Raji (cell line): Measurements from ENCODE around the gene EEF1E1.

Experiments used
- POLR2A ChIP-seq: IDR thresholded peaks from 2 replicates; pipeline ENCODE4 v1.6.1; 2011; ENCODE audit warnings: low read depth, low read length, control low read depth; ENCODE audit not compliant: insufficient read depth

EEF1E1 gene

DNA sequence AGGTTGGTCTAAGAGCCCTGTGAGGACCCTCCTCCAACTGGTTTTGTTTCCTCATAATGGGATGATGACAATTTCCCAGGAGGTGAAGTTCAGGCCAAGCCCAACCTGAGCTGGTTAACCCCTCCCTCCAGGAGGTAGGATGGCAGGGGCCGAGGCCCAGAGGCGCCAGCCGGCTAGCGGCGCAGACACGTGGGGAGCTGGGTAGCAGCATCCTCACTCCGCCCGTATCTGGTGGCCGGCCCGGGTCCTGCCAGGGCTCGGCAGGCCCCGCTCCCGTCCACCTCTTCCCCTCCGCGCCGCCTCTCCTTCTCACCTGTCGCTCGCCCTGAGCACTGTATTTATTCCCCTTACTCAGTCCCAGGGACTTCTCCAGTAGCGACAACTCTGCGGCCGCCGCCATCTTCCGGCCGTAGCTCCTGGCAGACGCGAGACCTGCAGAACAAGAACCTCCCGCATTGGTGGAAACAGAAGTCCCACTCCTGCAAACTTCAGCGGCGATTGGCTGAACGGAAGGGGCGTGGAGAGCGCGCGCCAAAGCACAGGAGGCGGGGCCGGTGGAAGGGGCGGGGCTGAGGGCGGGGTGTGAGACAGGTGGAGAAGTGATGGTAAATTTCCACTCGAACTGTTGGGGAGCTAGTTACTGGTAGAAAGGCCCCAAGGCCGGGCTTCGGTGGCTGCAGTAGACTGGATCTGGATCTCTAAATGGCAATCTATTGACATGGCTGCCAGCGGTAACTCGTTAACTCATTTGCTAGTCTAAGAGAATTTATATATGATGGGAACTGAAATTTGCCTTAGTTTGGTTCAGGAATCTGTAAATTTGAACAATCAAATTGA, at the start of gene EEF1E1:
EEF1E1 (minus strand) TSS at position 427 of the 837 bp plus-strand sequence; CDS start at position 400, 27 bp downstream.
- TF ChIP-seq POLR2A: peak; percentile 84

DNA sequence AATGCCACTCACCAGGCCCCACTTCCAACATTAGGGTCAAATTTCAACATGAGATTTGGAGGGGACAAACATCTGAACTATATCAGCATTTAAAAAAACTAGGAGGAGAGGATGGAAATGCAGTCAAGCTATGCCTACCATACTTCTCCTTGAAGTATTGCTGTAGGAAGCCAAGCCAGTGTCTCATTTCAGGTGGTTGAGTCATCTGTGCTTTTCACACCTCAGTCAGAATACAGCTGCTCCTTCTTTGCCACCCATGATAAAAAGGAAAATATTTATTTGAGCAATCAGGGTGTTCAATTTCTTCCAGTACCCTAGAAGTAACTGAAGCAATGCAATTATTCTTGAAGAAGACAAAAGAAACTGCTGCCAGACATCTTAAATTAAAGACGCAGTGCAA, 47.0 kb upstream of the EEF1E1 start:
- TF ChIP-seq POLR2A: no peak

DNA sequence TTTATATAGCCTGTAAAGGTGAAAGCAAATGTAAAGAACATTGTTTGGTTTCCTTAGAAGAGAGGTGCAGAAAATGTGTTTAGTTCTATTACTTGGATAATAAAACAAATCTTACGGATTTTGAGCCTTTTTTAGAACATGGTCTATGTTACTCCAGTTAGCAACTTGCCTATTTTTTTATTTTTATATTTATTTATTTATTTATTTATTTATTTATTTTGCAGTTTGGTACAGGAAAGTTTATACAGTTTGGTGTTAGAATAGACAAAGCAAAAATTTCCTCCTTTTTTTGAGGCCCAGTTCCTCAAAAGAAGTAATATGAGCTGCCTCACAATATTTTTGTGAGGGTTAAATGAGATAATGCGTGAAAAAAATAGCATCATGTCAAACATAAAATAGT, 41.6 kb upstream of the EEF1E1 start:
- TF ChIP-seq POLR2A: no peak

DNA sequence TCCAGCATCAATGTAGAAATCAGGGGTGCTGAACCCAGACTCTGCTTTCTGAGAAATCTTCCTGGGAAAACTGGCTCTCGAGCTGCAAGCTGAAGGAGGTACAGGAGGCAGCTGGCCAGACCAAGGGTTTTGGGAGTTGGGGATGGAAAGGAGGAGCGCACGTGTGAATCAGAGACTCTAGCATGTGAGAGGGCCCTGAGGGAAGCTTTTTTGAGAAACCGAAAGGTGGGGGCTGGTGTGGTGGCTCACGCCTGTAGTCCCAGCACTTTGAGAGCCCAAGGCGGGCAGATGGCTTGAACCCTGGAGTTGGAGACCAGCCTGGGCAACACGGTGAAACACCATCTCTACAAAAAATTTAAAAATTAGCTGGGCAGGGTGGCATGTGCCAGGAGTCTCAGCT, 37.1 kb upstream of the EEF1E1 start:
- no peak for TF ChIP-seq POLR2A

DNA sequence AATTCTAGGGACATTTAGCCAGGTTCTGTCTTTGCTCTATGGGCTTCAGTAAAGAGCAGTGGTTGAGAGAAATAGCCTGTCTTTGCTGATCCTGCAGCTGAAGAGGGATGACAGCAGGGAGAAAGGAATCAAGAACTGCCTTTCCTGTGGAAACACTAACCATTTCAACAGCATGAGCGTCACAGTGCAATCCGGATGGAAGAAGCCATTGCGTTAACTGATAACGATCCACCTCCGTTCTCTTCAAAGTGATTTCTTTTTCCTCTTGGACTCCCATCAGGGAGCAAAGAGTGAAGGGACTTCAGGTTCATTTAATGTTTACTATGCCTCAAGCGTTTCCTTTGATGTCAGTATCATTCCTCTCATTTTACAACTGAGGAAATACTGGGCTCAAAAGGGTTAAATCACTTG, 35.2 kb upstream of the EEF1E1 start:
- no peak for TF ChIP-seq POLR2A

DNA sequence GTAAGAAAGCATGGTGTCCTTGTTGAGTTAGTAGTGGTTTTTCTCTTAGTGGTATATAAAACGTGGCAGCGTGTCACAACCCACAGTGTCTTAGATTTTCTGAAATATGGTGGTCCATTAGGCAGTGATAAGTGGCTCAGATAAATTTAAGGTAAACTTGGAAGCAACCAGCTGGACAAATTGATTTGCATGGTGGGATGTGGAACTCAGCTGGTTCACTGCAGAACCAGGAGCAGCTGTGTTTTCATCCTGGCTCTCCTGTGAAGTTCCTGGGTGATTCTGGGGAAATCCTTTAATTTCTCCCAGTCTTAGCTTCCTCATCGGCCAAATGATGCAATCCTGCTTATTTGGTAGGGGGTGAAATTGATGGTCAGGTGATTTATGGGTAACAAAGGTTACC, 32.9 kb upstream of the EEF1E1 start:
- no peak for TF ChIP-seq POLR2A

DNA sequence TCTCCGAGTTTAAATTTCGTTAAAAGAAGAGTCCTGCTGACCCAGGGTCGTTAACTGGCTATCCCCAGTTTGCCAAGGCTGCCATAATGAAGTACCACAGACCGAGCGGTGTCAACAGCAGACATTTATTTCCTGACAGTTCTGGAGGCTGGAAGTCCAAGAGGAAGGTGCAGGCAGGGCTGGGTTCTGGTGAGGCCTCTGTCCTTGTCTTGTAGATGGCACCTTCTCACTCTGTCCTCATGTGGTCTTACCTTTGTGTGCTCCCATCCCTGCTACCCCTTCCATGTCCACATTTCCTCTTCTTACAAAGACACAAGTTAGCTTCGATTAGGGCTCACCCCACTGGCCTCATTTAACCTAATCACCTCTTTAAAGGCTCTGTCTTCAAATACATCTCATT, 29.8 kb upstream of the EEF1E1 start:
- no peak for TF ChIP-seq POLR2A

DNA sequence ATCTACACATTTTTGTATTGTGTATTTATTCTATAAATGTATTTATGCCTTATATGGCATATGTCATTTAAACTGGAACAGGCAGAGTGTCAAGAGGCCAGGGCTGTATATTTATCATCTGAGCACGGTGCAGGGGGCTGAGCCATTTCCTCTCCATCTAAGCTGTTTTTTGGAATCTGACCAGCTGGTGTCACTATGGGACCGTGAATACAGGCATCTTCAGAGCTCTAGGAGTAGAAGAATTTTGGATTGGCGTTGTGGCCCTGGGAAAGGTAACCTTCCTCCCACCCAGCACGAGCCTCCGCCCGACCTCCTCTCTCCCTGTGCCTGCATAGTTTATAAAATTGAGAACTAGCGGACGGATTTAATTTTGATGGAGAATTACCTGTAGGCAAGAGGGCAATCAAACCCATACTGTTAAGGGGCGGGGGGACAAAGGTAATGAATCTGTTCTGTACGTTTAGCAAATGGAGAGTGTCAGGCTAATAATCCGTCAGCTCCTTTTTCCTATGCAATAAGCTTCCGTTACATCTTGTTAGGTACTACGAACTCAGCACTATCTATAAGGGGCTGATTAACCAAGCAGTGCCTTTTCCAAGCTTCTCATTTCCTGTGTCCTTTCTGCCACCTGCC, 29.0 kb upstream of the EEF1E1 start:
- TF ChIP-seq POLR2A: no peak

DNA sequence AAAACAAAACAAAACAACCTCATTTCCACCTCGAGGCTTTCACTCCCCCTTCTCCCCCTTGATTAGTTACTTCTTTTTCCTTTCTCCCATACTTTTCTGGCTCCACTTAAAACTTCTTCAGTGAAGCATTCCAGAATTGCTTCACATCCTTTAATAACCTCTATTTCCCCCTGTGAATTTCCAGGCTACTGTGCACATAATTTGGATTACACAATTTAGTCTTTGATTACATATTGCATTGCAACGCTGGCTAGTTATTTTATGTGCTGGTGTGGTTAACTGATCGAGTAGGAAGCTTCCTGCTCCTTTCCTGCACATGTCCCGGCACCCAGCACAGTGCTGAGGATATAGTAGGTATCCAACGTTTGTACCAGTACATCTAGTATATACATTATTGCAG, 28.1 kb upstream of the EEF1E1 start:
- no peak for TF ChIP-seq POLR2A

DNA sequence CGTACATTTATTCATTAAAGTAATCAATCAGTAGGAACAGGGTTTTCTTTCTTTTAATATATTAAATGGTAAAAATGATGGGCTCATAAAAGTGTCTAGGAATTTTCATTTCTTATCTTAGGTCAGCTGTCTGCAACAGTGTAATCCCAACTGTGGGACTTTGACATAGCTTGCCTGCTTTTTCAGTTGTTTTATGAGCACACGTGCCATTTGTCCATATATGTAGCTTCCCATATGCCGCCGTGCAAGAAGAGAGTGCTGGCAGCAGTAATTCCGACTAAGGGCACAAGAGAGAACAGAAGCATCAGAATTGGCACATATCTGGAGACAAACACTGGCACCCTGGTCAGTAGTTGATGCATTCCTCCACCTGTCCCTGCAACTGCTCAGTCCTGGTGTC, 20.9 kb upstream of the EEF1E1 start:
- TF ChIP-seq POLR2A: no peak

DNA sequence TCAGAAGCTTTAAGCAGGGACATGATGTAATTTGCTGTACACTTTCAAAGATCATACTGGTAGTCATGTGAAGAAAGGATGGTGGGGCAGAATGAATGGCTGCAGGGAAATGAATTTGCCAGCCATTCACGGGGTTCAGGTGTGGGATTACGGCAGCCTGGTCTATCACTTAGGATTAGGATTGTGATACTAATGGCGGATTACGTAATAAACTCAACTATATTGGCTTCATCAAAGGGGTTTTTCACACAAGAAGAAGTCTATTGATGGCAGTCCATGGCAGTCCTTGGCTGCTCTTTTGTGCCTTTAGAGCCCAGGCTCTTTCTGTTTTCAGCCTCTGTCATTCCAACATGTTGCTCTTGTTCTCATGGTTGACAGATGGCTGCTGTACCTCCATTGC, 12.6 kb upstream of the EEF1E1 start:
- no peak for TF ChIP-seq POLR2A

DNA sequence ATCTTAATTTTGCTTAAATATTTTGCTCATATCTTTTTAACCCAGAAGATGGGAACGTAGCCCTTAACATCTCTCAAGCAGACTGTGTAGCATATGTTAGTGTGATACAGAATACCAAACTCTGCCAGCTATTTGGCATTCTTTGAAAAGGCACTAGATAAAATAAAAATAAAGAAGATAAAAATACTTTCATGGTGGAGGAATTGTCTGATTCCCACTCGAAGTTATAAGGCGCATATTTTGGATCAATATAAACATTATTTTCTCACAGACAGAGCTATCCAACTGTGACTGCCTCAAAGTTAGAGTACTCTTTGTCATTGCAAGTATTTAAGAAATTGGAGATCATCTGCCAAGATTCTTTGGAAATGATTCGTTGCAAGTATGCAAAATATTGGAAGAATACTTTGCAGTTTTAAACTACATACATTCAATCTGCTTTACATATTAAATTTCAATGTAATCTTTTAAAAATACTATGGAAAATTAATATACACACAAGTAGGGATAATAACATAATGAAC, 10.8 kb upstream of the EEF1E1 start:
- TF ChIP-seq POLR2A: no peak

DNA sequence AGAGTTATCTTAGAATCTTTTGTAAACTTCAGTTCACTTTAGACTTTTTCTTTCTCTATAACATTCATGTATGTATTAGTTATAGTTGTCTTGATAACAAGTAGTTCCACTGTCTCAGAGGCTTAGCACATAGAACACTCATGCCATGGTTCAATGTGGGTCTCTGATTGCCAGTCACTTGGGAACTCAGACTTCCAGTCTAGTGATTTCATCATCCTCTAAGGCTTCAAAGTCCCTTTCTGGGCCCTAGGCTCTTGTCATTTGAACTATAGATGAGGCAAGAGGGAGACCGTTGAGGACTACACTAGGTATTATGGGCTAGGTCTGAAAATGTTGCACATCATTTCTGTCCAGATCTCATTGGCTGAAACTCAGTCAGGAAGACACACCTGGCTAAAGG, 8.4 kb upstream of the EEF1E1 start:
- no peak for TF ChIP-seq POLR2A

DNA sequence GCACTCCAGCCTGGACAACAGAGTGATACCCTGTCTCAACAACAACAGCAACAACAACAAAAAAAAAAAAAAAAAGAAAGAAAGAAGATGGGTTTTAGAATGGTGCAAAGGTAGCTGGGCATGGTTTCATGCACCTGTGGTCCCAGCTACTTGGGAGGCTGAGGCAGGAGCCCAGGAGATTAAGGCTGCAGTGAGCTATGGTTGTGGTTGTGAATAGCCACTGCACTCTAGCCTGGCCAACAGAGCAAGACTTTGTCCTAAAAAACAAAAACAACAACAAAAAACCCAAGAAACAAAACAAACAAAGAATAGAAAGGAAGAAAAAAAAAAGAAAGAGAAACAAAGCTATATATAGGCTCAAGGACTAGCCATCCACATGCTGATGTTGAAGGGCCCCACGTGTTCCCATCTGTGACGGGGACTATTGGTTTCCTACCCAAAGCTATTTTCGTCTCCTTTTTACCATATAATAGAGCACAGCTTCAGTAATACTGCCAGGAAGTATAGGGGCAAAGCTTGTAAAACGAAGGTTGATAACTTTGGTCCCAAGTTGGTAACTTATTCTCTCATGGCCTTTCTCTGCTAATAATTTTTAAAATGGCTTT, 7.9 kb upstream of the EEF1E1 start:
- no peak for TF ChIP-seq POLR2A

DNA sequence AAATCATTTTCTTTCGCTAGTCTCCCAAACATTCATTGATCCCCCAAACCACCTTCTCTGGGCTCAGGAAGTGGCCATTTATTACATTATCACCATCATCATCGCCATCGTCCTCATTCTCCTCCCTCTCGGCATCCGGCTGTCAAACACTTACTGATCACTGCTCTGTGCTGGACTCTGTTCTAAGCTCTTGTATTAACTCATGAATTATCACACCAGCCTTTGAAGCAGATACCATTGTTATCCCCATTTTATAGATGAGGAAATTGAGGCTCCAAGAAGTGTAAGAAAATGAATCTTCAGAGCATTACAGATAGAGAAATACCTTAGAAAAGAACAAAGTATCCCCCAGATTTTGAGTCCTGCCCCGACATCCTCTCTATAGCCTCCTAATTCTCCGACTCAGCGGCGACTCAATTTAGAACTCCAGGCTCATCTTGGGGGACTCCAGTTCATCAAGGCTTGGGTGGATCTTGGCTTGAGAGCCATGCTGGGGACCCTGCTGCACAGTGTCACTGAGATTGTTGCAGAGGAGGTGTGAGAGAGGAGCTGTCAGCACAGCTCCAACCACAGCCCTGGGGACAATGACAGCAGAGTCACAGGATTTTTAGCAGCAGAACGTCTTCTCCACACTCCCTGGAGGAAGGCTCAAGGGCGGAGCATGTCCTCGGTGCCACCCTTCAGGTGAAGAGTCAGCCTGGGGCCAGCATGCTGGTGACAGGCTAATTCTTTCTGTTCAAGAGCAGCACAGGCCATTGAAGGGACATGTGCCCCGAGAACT, 6.6 kb upstream of the EEF1E1 start:
- no peak for TF ChIP-seq POLR2A
